Peyer's patch (tissue), 4 donors: Measurements from ENCODE around the gene RPLP2. TPM values are rescaled to one million over a fixed set of nuclear protein-coding genes. Genes with fewer than 3 reads are reported as not detected.

Experiments
- DNase-seq, 3 donors: peaks; one replicate each; pipeline ENCODE4 v3.0.0-alpha.2; 2017 to 2019
- H3K27ac ChIP-seq, 4 donors: fragments of 200-600 bp; sonication (generic); one replicate each; pipeline ENCODE4 v1.5.1; 2016 to 2019
- H3K27me3 ChIP-seq, 2 donors: fragments of 200-600 bp; sonication (generic); one replicate each; pipeline ENCODE4 v1.5.1; 2019
- H3K36me3 ChIP-seq, 3 donors: fragments of 200-600 bp; sonication (generic); one replicate each; pipeline ENCODE4 v1.5.1; 2016 to 2019
- H3K4me1 ChIP-seq, 4 donors: fragments of 200-600 bp; sonication (generic); one replicate each; pipeline ENCODE4 v1.5.1; 2016 to 2019
- H3K4me3 ChIP-seq, 4 donors: fragments of 200-600 bp; sonication (generic); 1 replicate in 3 of 4; 2 replicates in 1 of 4; pipeline ENCODE4 v1.5.1; 2016 to 2019; ENCODE audit warnings: mild to moderate bottlenecking in 1 of 4
- H3K9me3 ChIP-seq, 4 donors: fragments of 200-600 bp; sonication (generic); one replicate each; pipeline ENCODE4 v1.5.1; 2016 to 2019; ENCODE audit warnings: mild to moderate bottlenecking in 1 of 4
- CTCF ChIP-seq, 6 experiments: fragments of 450-650 bp in 4 of 6; fragments of 200-600 bp in 2 of 6; sonication (generic) in 1 of 6; IDR thresholded peaks; one replicate each; pipeline ENCODE4 v1.5.1; 2017 to 2019; ENCODE audit warnings: antibody characterized with exemption in 6 of 6, mild to moderate bottlenecking in 3 of 6, moderate library complexity in 1 of 6
- POLR2A ChIP-seq, 2 donors: fragments of 450-650 bp; IDR thresholded peaks; one replicate each; pipeline ENCODE4 v1.5.1; 2017; ENCODE audit warnings: antibody characterized with exemption in 2 of 2, mild to moderate bottlenecking in 2 of 2, moderate library complexity in 2 of 2
- total RNA-seq, 4 donors: library from RNA; depleted of rRNA; stranded (reverse); fragments of >200 nt; gene quantifications; one replicate each; pipeline ENCODE4 v1.1.0, GENCODE V29; 2016

Gene RPLP2
- total RNA-seq, 4 donors from 2014 or later: 261 to 1,717 (median 510) TPM

- peak overlapping the region in 1 of 4 donors; percentile 85 for H3K27ac ChIP-seq
- H3K4me3 ChIP-seq: peak overlapping the region in 2 of 4 donors; percentile 39 to 49
- no peaks in the 10 kb centered on the region for H3K9me3 ChIP-seq
- no peak for TF ChIP-seq CTCF (IDR thresholded peaks at IDR 0.05)
- no peak for TF ChIP-seq POLR2A (IDR thresholded peaks at IDR 0.05)
- no peak for DNase-seq
- H3K4me1 ChIP-seq: peaks cover 17 to 82% (median 40%) of the 10 kb centered on the region in 4 donors
- peaks cover 0 to under 1% (median 0%) of the 10 kb centered on the region in 3 donors for H3K36me3 ChIP-seq
- H3K27me3 ChIP-seq: peaks cover 0 to 20% of the 10 kb centered on the region in 2 donors
Observed at GRCh38 chr11:831118-831864, 21.5 kb downstream of the RPLP2 start.

GRCh38 chr11:831961-832528 lies 22.3 kb downstream of the RPLP2 start:
- peak overlapping the region in 3 of 4 donors; percentile 74 to 94 (median 92) for H3K27ac ChIP-seq
- TF ChIP-seq POLR2A (IDR thresholded peaks at IDR 0.05) (no peak), CTCF (IDR thresholded peaks at IDR 0.05) (no peak)
- DNase-seq: no peak
- H3K4me3 ChIP-seq: peak overlapping the region; percentile 54 to 90 (median 64)
- peaks cover 0 to 8% (median 0%) of the 10 kb centered on the region in 3 donors for H3K36me3 ChIP-seq
- H3K27me3 ChIP-seq: peaks cover 0 to 20% of the 10 kb centered on the region in 2 donors
- peaks cover 16 to 75% (median 38%) of the 10 kb centered on the region in 4 donors for H3K4me1 ChIP-seq
- no peaks in the 10 kb centered on the region for H3K9me3 ChIP-seq

- Histone ChIP-seq H3K4me1 (peaks cover 16 to 75% (median 36%) of the 10 kb centered on the region in 4 donors), H3K27ac (peak within 1 kb of the TSS; percentile 74 to 99 (median 93)), H3K4me3 (peak within 1 kb of the TSS; percentile 54 to 90 (median 64)), H3K9me3 (no peaks in the 10 kb centered on the region), H3K27me3 (peaks cover 0 to 16% of the 10 kb centered on the region in 2 donors), H3K36me3 (peaks cover 0 to 14% (median 0%) of the 10 kb centered on the region in 3 donors)
- peak in 2 of 3 donors; percentile 49 to 82 for DNase-seq
- TF ChIP-seq CTCF (IDR thresholded peaks at IDR 0.05) (peak in 1 of 6 experiments; percentile 16), POLR2A (IDR thresholded peaks at IDR 0.05) (no peak)
Observed at GRCh38 chr11:832529-833113, 22.9 kb downstream of the RPLP2 start, which contains the start of gene CD151. TSS of gene CD151 (plus strand) at chr11:832952. CDS start at chr11:836070, 3,118 bp downstream.

- TF ChIP-seq POLR2A (IDR thresholded peaks at IDR 0.05) (peak; percentile 56 to 74), CTCF (IDR thresholded peaks at IDR 0.05) (no peak)
- peak overlapping the region; percentile 54 to 90 (median 64) for H3K4me3 ChIP-seq
- peaks cover 0 to 20% (median 0%) of the 10 kb centered on the region in 3 donors for H3K36me3 ChIP-seq
- H3K27me3 ChIP-seq: peaks cover 0 to 16% of the 10 kb centered on the region in 2 donors
- DNase-seq: peak in 1 of 3 donors; percentile 87
- H3K9me3 ChIP-seq: no peaks in the 10 kb centered on the region
- peak overlapping the region; percentile 74 to 99 (median 93) for H3K27ac ChIP-seq
- H3K4me1 ChIP-seq: peaks cover 13 to 75% (median 31%) of the 10 kb centered on the region in 4 donors
Observed at GRCh38 chr11:833114-833791, 23.5 kb downstream of the RPLP2 start.

- H3K4me1 ChIP-seq: peaks cover 11 to 75% (median 25%) of the 10 kb centered on the region in 4 donors
- H3K9me3 ChIP-seq: no peaks in the 10 kb centered on the region
- H3K27me3 ChIP-seq: peaks cover 0 to 16% of the 10 kb centered on the region in 2 donors
- peaks cover 0 to 27% (median 0%) of the 10 kb centered on the region in 3 donors for H3K36me3 ChIP-seq
- peak overlapping the region; percentile 74 to 99 (median 93) for H3K27ac ChIP-seq
- DNase-seq: peak in 1 of 3 donors; percentile 74
- no peak for TF ChIP-seq POLR2A (IDR thresholded peaks at IDR 0.05)
- peak overlapping the region; percentile 54 to 90 (median 64) for H3K4me3 ChIP-seq
Observed at GRCh38 chr11:833849-834311, 24.1 kb downstream of the RPLP2 start.
